ENCODE data around the gene TET1.
"Not testable (repeated sequence)": the region's sequence is repeated elsewhere in the genome, so short reads cannot be mapped to it uniquely, and the experiment has no call there.

Gene TET1

DNA sequence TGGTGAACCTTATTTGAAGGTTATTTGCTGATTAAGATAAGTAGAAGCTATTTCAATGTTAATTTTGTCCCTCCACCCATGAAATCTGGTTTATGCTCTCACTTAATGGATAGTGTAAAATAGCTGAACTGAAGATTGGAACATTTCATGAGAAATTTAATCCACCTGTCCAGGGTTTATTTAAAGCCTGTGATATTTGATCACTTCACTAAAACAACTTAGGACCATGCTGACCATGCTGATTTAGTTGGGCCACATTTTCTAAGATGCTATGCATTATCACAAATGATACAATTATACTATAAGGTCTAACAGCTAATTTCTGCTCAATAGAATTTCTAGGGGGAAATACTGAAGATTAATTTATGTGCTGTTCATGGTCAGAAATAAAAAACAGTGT lies 53.8 kb downstream of the TET1 start:
- not testable (repeated sequence) for DNase-seq

DNA sequence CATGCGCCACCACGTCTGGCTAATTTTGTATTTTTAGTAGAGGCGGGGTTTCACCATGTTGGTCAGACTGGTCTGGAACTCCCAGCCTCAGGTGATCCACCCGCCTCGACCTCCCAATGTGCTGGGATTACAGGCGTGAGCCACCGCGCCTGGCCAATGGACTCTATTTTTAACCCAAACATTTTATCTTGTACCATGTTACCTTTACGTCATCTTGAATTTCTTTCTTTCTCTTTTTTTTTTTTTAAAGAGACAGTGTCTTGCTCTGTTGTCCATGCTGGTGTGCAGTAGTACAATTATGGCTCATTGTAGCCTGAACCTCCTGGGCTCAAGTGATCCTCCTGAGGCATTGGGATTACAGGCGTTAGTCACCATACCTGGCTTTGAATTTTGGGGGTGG lies 57.6 kb downstream of the TET1 start:
- not testable (repeated sequence) for DNase-seq

DNA sequence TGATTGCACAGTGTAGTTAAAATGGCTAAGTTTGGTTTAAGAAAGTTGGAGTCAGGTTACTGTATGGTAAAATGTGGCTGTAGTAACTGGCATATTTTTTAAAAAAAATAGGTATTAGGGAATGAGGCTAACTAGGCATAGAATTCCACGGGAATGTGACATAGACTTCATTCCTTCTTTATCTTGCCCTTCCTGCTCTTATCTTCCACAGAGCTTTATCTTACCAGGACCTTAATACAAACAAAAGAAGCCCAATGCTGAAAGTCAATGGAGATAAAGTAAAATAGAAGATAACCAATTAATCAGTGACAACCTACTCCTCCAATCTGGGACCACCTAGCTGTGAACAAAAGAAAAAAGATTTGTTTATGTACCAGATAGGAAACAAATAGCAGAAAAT lies 58.1 kb downstream of the TET1 start:
- DNase-seq, result no peak

DNA sequence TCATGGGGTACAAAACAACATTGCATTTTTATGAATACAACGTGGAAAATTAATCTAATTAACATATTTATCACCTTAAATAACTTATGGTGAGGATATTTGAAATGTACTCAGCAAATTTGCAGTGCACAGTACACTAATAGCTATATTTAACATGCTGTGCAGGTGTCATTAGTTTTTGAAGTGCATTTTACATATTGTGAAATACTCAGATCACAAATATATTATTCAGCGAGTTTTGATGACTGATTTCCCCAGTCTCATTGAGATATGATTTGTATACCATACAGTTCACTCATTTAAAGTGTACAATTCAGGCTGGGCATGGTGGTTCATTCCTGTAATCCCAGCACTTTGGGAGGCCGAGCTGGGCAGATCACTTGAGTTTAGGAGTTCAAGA lies 59.5 kb downstream of the TET1 start:
- no peak for DNase-seq

DNA sequence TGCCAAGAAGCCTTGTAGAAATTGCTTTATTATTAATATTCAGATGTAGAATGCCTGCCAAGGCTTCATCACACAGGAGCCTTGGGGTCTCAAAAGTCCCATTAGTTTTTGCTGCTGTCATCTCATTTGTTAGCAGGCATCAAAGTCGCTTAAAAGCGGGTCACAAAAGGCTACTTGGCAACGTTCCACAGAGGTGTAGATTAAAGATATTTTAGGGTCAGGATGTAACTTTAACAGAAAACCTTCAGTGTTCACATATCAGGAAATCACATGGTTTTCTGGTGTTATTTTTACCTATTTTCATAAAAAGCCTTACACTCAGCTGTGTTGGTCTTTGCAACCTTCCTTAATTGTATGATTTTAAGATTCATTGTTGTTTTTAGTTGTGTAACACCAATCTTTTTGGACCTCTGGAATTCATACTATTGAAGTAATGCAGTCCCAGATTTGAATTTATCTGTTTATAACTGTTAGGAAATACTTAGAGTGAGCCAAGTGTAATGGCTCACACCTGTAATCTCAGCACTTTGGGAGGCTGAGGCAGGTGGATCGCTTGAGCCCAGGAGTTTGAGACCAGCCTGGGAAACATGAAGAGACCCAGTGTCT lies 65.3 kb downstream of the TET1 start:
- DNase-seq, result no peak

DNA sequence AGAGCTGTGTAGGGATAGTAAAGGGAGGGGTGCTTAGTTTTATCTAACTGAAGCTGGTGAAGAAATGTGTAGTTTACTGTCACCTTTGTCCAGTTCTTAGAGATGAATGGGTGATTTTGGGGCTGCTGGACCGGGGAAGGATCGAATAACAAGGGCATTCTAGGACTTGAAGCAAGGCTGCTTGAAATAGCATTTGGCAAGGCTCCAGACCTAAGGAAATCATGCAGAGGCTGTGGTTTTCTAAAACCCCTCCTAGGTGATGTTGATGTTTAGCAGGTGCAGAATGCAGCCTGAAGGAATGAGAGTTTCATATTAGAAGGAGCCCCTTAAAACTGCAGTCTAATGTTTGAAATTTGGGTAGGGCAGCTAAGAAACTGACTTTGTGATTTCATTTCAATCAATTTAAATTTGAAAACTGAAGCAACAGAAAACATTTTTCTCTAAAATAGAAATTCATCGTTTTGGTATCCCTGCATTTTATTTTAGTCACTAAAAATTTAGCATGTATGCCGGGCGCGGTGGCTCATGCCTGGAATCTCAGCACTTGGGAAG lies 68.5 kb downstream of the TET1 start:
- DNase-seq, result peak; percentile 24

DNA sequence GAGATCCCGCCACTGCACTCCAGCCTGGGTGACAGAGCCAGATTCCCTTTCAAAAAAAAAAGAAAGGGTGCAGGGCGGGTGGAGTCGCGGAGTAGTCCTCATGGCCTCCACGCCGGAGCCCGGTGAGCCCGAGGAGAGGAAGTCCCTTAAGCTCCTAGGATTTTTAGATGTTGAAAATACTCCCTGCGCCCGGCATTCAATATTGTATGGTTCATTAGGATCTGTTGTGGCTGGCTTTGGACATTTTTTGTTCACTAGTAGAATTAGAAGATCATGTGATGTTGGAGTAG lies 72.1 kb downstream of the TET1 start:
- not testable (repeated sequence) for DNase-seq

DNA sequence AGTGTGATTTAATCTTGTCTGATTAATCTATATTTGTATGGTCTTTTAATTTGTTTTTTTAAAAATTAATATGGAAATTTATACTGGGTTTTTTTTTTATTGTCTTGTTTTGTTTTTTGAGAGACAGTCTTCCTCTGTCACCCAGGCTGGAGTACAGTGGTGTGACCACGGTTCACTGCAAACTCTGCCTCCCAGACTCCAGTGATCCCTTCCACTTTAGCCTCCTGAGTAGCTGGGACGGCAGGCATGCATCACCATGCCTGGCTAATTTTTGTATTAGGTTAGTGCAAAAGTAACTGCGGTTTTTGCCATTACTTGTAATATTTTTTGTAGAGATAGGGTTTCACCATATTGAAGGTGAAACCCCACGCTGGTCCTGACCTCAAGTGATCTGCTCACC lies 73.1 kb downstream of the TET1 start:
- DNase-seq, result no peak

DNA sequence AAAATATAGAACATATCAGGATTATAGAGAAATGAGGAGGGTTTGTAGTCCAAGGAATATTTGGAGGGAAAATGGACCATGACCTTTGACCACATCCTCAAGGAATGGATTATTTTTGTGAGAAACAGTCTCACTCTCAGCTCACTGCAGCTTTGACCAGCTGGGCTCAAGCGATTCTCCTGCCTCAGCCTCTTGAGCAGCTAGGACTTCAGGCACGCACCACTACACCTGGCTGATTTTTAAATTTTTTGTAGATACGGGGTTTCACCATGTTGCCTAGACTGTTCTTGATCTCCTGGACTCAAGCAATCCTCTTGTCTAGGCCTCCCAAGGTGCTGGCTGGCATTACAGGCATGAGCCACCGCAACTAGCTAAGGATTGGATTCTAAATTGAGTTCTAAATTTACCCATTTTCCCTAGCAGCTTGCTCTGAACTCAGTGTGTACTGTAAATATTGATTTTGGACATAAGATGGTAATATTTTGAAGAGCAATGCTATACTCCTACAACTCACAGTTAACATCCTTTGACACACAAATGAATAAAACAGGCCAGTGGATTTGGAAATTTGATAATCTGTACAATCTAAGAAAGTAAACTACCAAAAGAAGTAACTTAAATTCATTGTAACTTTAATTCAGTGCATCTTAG lies 73.8 kb downstream of the TET1 start:
- no peak for DNase-seq

DNA sequence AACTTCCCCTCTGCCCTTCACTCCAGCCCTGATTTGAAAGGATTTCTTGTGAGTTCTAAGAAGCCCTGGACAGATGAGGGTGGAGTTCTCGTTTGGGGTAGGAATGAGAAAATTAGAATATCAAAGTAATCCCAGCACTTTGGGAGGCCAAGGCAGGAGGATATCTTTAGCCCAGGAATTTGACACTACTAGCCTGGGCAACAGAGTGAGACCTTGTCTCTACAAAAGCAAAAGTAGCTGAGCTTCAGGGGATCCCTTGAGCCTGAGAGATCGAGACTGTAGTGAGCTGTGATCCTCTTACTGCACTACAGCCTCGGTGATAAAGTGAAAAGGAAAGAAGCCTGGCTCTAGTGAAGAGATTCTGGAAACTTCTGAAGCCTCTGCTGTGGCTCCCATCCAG lies 76.2 kb downstream of the TET1 start:
- DNase-seq, result no peak

DNA sequence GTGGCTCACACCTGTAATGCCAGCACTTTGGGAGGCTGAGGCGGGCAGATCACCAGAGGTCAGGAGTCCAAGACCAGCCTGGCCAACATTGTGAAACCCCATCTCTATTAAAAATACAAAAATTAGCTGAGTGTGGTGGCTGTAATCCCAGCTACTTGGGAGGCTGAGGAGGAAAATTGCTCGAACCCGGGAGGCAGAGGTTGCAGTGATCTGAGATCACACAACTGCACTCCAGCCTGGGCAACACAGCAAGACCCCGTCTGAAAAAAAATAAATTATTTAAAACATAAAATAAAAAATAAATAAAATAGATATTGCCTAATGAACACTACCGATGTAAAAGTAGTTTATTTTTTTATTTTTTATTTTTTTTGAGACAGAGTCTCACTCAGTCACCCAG lies 83.4 kb downstream of the TET1 start:
- not testable (repeated sequence) for DNase-seq

DNA sequence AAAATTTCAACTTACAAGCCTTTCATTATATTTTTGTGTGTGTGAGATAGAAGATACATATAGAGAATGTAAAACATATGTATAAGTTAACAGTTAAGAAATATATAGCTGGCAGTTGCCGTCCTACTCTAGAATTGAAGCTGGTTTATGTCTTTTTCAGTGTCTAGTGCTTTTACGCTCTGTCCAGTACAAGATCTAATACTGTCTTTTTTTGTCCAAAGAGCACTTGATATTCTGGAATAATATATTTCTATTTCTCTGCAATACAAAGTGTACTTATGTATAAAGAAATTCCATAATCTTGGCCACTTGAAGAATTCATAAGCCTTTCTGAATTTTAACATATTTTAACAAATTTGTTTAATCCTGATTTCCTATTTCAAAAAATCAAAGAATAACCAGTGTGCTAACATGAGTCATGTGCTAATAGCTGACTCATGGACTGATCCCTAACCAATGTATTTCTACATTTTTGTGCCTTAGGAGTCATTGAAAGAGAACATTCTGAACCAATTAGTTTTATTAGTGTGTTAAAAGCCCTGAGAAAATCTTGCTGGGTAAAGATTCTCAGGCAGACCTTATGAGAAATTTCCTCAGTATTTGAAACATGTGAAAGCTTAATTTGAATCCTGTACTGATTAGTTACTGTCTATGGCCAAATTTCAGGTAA lies 87.7 kb downstream of the TET1 start:
- DNase-seq, result peak; percentile 87

DNA sequence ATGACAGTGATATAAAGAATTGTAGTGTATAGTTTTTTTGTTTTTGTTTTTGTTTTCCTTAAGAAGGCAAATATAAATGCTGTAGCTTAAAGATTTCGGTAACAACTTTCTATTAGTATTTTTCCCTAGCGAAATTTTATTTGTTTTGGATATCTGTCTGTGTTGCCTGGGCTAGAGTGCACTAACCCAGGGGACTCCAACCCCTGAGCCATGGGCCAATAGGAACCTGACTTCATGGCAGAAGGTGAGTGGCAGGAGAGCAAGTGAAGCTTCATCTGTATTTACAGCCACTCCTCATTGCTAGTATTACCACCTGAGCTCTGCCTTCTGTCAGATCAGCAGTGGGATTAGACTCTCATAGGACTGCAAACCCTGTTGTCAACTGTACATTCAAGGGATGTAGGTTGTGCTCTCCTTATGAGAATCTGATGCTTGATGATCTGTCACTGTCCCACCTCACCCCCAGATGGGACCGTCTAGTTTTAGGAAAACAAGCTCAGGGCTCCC lies 95.5 kb downstream of the TET1 start:
- no peak for DNase-seq

DNA sequence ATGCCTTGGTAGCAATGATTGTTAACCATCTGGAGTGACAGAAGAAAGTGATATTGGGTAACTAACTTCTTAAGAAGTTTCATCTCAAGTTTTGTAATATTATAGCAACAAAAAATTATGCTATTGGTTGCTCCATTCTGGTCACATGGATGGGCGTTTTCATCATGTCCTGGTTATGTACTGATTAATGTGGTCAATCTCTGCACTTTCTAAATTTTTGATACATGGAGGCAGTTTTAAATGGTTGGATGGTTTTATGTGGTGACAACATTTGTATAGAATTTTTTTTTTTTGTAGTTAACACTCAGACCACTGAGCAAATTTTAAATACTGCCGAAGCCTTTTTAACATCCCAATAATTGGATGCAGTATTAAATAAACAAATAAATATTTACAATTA lies 105.7 kb downstream of the TET1 start:
- peak; percentile 80 for DNase-seq

DNA sequence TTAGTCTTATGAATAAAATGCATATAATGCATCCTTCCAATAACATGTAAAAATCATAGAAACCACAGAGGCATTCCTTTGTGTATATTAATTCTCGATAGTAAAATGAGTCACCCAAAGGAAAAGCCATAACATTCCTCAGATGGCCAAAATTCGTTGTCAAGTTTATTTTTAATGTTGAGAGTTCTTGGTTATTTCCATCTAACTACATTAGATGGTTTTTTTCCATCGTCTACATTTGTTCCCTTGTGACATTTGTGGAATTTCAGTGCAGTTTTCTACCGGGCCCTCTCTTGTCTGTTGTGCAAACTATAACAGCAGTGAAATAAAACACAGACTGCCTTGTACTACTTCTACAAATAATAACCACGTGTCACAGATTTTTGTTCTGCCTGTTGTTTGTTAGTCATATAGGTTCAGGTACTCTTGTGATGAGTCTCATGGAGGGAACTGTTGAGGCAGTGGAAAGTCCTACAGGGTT lies 106.2 kb downstream of the TET1 start:
- DNase-seq, result peak; percentile 94

DNA sequence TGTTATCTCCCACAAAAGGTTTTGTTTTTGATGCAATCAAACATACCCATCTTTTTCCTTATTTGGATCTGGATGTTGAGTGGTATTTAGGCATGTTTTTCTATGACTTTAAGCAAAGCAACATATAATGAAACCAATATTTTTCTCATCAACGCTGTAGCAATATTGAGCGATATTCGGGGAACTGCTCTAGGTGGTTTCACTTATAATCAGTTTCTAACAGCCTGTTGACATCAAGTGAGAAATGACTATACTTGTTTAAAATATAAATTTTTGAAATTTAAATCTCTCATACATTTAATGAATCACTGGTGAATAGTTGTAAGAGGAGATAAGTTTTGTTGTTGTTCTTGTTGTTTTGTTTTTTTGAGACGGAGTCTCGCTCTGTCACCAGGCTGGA lies 108.1 kb downstream of the TET1 start:
- no peak for DNase-seq

DNA sequence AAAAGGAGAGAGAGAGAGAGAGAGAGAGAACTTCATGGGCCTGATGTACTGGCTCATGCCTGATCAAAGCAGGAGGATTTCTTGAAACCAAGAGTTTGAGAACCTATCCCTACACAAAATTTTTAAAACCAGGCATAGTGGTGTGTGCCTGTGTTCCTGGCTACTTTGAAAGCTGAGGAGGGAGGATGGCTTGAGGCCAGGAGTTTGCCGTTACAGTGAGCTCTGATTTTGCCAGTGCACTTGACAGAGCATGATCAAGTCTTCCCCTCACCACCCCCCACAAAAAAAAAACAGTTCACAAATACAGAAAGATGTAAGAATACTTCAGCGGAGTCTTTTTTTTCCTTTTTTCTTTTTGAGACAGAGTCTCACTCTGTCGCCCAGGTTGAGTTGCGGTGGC lies 108.8 kb downstream of the TET1 start:
- no peak for DNase-seq

DNA sequence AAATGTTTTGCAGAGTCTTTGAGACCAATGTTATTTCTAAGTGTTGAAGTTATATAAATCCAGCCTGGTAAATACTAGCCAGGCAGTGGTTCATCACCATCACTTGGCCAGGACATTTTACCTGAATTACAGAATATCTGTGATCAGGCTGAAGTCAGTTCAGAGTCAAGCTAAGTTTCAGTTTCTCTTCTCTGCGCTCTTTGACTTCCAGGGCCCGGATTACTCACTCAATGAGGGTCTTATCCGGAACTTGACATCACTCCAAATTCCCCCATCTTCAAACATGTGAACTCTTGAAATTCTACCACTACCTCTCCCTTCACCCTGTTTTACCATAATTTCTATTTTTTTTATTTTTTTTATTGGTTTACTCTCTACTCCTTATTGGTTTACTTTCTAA lies 124.3 kb downstream of the TET1 start:
- DNase-seq, result no peak

DNA sequence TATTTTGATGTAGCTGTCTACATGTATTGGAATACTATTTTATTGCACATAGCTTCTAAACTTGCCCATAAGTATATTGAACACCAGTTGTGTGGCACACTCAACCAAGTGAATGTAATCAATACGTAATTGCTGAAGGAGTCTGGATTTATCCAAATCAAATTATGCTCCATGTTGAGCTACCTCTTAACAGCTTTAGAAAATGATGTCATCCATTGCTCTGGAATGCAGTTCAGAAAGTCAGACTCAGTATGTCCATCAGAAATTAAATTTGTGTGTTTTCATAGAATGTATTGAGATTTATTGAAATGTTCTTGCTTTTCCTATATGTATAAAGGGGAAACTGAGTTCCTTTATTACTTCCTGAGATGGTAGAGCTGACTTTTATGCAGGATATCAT lies 135.9 kb downstream of the TET1 start:
- DNase-seq, result no peak

DNA sequence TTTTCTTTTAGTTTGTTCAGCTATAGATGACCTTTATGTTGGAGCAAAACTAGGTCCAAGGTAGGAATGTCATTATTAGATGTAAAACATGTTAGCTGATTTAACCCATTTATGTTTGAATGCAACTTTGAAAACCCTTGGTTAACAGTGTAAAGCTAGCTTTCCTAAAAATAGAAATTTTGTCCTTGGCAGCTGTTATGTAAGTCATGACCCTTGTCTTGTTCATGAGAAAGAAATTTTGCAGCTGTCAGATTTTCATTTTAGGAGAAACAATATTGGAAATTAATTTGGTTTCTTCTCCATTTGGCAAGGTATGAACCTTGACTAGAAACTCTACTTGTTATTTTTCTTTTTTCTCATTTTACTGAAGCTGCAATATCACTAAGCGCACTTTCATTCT lies 137.0 kb downstream of the TET1 start:
- no peak for DNase-seq

DNA sequence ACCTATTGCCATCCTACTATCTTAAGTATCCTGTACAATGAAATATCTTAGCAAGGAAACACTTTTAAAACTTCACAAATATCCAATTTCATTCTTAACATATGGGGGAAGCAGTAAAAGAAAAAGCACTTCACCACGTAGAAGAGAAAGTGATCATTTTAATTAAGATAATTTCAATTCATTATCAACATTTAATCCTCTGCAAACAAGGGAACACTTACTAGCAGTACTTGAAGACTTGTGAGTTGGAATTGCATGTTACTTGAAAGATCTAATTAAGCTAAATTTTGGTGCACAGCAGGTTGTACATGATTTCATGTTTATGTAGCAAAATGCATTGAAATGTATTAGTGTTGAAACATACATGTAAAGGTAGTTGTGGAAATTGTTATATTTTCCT lies 140.1 kb downstream of the TET1 start:
- DNase-seq, result no peak

DNA sequence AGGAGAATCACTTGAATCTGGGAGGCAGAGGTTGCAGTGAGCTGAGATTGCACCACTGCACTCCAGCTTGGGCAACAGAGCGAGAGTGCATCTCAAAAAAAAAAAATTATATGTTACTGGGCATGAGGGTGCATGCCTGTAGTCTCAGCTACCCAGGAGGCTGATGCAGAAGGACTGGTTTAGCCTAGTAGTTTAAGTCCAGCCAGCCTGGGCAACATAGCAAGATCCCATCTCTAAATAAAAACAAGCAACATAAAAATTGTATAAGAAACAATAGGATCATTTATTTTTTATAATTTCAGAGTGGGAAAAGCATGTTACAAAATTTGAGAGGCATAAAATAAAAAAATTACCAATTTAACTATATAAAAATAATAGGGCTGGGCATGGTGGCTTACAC lies 145.4 kb downstream of the TET1 start:
- no peak for DNase-seq

DNA sequence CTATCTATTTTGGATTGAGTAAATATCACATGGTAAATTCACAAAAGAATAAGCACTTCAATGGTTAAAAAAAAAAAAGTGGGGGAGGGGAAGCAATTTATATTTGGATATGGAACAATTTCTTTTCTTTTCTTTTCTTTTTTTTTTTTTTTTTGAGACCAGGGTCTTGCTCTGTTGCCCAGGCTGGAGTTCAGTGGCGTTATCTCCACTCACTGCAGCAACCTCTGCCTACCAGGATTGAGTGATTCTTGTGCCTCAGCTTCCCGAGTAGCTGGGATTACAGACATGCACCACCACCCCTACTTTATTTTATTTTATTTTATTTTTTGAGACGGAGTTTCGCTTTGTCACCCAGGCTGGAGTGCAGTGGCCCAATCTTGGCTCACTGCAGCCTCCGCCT lies 148.8 kb downstream of the TET1 start:
- DNase-seq, result not testable (repeated sequence)

DNA sequence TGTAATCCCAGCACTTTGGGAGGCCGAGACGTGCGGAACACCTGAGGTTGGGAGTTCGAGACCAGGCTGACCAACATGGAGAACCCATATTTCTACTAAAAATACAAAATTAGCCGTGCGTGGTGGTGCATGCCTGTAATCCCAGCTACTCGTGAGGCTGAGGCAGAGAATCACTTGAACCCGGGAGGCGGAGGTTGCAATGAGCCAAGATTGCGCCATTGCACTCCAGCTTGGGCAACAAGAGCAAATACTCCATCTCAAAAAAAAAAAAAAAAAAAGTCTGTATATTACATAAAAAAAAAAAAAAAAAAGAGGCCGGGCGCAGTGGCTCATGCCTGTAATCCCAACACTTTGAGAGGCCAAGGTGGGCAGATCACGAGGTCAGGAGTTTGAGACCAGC lies 152.9 kb downstream of the TET1 start:
- DNase-seq, result not testable (repeated sequence)
